Glomerular visceral epithelial cell (primary cell): ENCODE data around the gene HPX.

ENCODE experiments used
- DNase-seq: peaks from one replicate; pipeline ENCODE4 v3.0.0-alpha.2; 2016; ENCODE audit errors: extremely low spot score

HPX gene

GRCh38 chr11:6440906-6441358, at the start of gene HPX:
TSS of gene HPX (minus strand) at chr11:6440987. CDS start at chr11:6440963, 24 bp downstream.
- DNase-seq = no peak

GRCh38 chr11:6489306-6489705, 48.5 kb upstream of the HPX start:
- DNase-seq = no peak

GRCh38 chr11:6488821-6489220, 48.0 kb upstream of the HPX start:
- no peak for DNase-seq

DNA sequence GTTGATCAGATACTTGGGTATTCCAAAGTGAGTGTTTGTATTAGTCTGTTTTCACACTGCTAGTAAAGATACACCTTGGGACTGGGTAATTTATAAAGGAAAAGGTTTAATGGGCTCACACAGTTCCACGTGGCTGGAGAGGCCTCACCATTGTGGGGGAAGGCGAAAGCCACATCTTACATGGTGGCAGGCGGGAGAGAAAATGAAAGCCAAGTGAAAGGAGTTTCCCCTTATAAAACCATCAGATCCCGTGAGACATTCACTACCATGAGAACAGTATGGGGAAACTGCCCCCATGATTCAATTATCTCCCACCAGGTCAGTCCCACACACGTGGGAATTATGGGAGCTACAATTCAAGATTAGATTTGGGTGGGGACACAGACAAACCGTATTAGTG, 47.6 kb upstream of the HPX start:
- no peak for DNase-seq

DNA sequence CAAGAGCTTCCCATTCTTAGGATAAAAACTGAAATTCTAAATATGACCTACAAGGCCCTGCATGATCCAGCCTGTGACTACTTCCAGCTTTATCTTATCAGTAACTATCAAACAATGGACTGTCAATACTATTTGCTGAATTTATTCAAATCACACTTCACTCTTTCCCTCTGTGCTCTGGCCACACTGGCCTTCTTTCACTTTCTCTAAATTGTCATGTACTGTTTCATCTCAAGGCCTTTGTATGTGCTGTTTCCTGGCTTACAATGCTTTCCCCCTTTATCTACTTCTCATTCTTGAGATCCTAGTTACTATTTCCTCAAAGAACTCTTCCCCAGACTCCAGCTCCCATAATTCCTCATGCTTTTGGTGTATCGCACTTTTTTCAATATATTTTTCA, 46.2 kb upstream of the HPX start:
- no peak for DNase-seq

DNA sequence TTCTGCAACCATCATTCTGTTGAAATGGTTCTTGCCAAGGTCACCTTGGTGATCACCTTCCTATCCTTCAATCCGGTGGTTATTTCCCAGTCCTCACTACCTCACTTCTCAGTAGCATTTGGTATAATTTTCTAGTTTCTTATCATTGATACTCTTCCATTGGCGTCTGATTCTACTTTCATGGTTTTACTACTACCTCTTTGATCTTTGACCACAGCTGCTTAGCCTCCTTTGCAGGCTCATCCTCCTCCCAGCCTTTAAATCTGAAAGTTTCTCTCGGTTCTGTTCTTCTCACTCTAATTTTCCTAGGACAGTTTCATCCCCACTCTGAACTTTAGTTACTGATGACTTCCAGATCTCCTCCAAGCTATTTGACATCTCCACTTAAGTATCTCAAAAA, 45.5 kb upstream of the HPX start:
- DNase-seq = no peak

DNA sequence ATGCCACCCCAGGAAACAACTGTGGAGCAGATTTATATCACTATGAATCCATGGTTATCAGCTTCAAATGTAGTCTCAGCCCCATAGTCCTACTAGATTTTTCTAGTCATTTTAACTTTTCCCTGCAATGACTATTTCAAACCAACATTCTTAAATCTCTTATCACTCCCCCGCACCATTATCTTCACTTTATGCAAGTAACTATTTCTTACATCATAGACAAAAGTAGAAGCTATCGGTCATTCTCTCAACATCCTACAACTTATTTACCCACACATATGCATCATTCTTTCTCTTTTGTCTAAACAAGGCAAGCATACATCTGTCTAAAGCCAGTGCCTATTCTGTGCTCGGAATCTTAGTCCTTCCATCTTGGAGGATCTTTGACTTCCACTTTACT, 44.9 kb upstream of the HPX start:
- DNase-seq = no peak

- no peak for DNase-seq
These were observed 42.2 kb upstream of the HPX start for GRCh38 chr11:6483015-6483414.

GRCh38 chr11:6482441-6482840, 41.7 kb upstream of the HPX start:
- DNase-seq = no peak

- no peak for DNase-seq
These were observed 41.1 kb upstream of the HPX start for GRCh38 chr11:6481924-6482275.

DNA sequence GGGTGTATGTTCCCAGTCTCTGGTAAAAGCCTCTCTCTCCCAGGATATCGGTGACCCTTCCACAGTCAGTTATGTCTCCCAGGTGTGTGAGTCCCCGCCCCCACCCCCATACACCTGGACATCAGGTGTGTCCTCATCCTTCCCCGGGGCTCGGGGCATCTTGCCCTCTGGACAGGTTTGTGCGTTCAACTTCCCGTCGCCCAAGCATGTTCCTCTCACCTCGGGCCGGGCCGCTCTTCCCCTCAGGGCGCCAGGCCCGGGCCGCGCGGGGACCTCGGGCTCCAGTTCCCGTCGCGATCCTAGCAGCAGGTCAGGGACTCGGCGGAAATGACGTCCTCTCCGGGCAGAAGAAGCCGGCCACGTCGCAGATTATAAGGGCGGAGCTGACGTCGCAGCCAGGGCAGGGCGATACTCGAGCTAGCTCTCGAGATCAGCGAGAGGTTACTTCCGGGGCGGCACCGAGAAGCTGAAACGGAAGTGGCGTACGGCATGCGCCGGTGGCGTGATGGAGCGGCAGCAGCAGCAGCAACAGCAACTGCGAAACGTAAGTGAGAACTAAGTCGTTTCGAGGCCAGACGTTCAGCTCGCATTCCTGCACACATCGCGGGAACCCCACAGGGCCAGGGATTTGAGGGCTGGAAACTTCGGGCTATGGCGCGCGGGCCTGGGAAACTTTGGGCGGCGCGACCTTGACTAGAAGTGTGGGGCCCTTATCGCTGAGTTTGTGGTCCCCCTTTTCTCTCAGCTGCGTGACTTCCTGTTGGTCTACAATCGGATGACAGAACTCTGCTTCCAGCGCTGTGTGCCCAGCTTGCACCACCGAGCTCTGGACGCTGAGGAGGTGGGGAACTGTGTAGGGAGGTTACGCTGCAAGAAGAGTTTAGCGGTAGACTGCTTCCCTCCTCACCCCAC, 40.5 kb upstream of the HPX start, which contains the start of the genes ARFIP2 and TIMM10B:
Gene ARFIP2, minus strand, starts transcription at position 320 of the 912 bp plus-strand sequence. CDS start 910 bp downstream, outside the sequence.
Gene TIMM10B, plus strand, starts transcription at position 490 of the 912 bp plus-strand sequence. Its CDS starts 16 bp downstream, at position 506.
- DNase-seq = peak; percentile 96

DNA sequence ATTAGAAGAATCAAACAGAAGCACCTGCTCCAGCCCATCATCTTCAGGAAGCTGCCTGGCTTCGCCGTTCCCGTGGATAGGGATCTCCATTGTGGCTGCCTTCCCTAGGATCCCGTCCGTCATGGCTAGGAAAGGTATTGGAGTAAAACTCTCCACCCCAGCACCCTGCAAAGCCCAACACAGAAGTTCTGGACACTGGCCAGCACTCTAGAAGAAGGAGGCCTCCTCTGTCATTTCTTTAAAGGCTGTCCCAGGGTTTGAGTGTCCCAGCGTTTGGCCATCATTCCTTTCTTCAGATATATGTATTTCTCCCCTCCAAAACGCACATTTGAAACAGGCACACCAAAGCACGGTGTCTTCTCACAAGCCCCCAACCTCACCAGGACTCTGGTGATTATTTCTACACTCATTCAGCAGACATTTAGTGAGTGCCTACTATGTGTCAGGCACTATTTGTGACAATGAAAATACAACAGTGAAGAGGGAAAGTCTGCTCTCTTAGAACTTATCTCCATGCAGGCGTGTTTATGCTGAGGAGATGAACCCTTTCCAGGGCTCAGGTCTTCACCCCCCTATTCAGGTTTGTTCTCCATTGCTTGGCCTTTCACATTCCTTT, 39.6 kb upstream of the HPX start:
- DNase-seq = no peak

DNA sequence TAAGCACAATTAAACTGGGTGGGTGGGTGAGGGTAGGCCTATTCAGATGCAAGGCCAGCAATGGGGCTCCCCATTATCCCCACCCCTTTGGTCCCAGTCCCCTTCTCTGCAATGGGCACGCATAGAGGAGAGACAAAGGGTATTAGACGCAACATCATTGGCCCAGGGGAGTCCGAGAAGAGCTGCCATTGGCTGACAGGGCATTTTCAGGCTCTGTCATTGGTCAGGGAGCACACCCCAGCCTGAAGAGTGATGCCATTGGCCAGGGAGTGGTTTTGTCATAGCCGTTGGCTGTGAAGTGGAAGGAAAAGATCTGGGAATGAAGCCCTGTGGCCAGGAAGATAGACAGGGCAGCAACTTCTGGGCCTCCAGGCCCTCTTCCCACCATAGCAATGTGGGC, 35.8 kb upstream of the HPX start:
- no peak for DNase-seq

DNA sequence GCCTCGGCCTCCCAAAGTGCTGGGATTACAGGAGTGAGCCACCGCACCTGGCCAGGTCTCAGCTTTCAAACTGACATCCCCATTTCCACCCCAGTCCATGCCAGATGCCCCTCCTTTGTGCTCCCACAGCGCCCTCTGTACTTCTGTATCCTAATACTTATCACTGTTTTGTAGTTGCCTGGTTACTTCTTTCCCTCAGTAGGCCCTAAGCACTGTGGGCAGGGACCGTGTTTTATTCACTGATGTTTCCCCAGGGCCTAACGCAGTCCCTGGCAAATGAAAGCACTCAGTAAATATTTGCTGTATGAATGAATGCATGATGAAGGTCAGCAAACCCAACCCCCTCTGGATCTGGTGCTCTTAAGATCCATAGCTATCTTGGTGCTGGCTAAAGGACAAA, 35.1 kb upstream of the HPX start:
- no peak for DNase-seq

DNA sequence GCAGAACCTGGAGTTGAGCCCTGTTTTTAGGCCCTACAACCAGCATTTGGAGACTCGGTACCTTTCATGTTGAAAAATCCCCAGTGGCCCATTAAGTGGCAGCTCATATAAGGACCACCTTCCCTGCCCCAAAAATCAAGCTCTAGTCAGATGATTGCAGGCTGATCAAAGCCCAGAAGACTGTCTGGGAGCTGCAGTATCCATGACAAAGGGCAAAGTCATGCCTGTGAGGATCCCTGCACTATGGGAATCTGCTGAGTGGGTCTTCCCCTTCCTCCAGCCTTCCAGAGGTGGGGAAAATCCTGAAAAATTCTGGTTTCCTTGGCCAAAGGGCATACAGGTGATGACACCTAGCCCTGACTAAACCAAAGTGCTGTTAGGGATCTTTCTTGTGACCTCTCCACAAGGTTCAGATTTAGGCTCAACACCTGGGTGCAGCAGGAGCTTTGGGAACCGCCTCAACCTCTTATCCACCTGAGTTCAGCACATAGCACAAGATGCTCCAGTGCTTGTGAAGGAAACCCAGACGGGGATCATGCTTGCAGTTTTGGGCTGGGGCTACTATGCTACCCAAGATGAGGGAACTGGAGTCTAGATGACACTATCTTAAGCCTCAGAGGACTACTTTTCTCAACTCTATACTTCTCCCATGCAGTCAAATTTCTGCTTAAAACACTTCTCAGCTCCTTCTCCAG, 34.2 kb upstream of the HPX start:
- DNase-seq = no peak

- no peak for DNase-seq
These were observed 33.6 kb upstream of the HPX start for GRCh38 chr11:6474413-6474792.

DNA sequence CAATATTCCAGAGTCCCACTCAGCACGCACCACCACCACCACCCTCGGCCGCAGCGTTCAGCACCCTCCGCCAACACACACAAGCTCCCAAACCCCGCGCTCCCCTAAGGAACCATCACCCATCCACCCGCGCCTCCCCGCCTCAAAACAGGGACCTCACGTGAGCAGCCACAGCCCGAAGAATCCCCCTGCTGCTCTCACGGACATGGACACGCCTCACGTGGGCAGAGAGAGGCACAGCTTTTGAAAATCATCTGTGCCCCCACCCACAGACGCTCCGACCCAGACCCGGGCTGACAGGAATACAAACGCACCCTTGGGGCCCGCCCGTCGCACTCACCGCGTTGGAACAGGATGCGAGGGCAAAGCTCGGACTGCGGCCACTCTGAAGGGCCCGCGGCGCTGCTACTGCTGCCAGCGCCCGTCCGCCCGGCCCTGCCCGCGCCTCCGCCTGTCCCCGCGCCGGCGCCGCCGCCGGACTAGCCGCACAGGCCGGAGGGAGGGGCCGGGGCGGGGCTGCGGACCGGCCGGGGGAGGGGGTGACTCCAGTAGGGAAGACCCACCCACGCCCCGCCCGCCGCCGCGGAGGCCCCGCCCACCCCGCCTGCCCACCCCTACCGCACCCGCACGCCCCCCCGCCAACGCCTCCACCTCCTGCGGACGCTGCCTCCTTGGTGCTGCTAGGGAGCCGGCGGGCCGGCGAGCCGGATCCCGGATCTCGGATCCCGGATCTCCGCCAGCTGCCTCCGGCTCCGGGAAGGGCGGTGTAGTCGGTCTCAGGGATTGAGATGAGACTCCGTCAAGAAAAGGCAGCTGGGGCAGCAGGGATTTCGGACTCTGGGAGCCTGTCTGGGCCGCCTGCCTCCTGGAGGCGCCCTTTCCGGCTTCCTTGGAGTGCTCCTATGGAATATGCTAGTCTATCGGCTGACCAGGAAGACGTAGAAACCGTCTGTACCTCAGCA, 32.9 kb upstream of the HPX start, which contains the start of gene TRIM3:
Gene TRIM3, minus strand, starts transcription at position 491 of the 962 bp plus-strand sequence. CDS start 8,246 bp downstream, outside the sequence.
- peak; percentile 92 for DNase-seq

GRCh38 chr11:6472934-6473333, 32.1 kb upstream of the HPX start:
- DNase-seq = no peak

GRCh38 chr11:6469599-6469998, 28.8 kb upstream of the HPX start:
- no peak for DNase-seq

GRCh38 chr11:6468712-6469495, 28.1 kb upstream of the HPX start:
- peak; percentile 50 for DNase-seq
